ENCODE data around the gene SIRT5.

Gene SIRT5

DNA sequence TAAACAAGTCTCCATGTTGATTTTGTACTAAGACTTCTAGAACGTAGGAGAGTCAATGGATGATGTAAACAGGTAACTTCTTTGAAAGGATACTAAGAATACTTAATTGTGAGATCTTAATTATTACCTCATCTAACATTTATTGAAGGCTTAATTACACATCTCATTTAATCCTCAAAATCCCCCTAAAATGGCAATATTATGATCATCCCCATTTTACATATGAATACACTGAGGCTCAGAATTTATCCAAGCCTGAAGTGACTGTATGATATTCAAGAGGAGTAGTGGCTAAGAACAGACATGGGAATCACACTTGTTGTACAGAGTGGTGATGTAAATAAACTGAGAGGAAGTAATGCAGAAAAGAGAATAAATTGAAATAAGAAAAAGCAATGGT, 63.6 kb downstream of the SIRT5 start:
- no peak for DNase-seq

DNA sequence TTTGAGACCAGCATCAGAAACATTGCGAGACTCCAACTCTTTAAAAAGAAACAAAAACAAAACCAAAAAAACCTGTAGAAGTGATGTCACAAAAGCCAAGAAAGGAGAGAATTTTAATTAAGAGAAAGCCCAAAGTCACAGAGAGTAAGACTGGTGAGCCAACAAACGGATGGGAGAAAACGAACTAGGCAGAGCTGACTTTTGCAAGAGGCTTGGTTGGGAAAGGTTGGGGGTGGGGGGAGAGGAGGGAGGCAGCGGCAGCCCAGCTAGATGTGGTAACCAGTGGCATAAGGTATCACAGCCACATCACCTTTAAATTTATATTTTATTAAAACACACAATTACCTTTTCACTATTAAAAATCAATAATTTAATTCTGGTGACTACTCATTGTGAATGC, 64.2 kb downstream of the SIRT5 start:
- DNase-seq: no peak

DNA sequence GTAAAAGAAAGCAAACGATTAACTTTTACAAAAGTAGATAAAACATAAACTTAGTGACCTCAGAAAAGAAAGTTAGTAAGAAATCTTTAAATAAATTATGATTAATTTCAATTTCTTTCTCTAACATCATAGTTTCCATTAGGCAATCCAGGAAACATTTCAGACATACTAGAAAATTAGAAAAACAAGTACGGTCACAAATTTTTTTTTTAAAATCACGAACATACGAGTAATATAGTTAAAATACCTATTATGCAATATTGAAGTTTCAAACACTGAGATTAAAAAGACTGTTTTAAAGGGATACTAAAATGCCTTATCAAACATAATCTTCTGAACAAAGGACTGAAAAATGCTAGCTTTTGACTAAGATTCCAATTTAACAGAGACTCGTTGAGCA, 66.9 kb downstream of the SIRT5 start:
- DNase-seq: no peak

DNA sequence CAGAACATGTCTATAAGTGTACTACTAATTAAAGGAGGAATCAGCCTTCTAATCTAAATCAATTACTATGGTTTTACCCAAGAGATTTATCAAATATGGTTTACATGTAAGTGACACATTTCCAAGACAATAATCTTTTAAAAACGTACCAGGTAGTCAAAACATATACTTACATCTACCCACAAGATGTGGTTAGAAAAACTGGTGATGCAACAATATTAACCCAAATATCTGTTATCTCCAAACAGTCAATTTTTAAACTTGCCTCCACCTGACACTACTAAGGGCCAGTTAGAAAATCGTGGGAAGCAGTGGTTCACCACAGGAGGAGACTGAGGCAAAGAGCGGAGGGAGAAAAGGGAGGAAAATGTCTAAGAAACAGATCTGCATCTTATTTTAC, 68.7 kb downstream of the SIRT5 start:
- DNase-seq: no peak

DNA sequence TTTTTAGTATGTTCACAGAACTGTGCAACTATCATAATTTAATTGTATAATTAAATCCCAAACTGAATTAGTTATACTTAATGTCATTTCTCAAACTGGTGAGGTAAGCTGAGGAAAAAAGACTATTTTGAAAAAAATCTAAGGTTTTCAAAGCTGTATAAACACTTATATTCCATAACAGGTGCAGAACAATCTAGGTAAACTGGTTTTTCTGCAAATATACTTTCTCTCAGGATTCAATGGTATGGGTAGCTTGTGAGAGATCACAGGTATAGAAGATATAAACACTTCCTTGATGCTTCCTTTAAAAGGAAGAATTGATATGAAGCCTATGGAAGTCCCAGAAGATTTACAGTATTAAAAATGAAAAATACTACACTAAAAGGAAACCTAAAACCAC, 74.4 kb downstream of the SIRT5 start:
- no peak for DNase-seq

DNA sequence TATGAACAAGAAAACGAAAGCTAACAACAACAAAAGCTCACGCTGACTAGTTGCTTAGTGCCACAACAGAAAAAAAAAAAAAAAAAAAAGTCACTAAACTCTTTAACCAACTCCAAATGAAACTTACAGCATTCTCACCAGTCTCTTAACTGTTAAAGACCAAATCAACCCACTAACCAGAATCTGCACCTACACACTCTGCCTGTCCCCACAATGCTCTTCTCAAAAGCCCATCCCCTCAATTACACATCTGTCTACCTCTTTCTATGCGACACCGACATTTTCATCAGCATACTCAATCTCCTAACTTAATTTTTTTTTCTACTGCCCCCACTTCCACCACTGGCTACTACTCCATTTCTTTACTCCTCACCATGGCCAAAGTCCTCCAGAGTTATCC, 75.0 kb downstream of the SIRT5 start:
- DNase-seq: no peak

DNA sequence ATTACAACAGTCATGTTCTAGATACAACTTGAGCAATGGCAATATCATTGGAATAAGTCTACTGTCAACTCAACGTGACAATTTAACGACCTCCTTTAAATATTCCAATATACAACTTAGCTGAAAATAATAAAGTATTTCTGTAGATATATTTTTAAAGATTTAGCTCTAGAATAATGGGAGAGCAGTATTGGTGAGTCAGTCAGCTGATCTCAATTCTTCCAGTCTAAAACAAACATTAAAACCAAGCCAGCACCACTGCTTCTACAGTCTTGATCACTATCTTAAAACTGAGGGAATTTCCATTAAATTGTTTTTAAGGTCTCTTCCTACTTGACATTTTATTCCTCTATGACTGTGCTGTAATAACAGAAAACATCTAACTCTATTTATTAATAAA, 78.9 kb downstream of the SIRT5 start:
- no peak for DNase-seq

DNA sequence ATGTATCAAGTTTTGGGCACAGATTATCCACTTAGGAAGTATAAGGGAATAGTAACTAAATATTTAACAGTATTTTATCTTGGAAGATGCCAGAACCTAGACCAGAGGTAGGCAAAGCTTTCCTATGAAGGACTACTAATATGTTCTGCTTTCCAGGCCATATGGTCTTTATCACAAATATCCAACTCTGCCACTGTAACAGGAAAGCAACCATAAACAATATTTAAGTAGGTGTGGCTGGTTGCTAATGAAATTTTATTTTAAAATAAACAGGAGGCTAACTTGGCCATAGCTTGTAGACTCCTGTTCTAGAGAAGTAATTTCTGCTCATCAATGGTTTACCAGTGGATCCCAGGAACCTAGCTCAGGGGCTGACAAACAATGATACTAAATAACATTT, 80.1 kb downstream of the SIRT5 start:
- DNase-seq: no peak

DNA sequence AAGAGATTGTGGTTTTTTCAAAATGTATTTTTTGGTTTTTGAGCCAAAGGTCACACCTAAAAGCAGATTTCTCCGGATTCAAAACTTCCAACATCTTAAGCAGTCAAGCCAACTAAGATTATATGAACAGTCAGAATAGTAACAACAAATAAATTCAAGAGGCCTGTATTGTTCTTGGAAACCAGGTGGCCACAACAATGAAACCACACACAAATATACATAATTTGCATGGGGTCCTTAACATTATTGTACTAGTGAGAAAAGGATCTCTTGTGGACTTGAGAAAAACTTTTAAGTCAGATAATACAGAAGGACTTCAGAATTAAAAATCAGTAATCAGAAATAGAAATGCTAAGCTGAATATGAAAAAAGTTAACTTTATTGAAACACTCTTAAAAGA, 81.3 kb downstream of the SIRT5 start:
- no peak for DNase-seq

DNA sequence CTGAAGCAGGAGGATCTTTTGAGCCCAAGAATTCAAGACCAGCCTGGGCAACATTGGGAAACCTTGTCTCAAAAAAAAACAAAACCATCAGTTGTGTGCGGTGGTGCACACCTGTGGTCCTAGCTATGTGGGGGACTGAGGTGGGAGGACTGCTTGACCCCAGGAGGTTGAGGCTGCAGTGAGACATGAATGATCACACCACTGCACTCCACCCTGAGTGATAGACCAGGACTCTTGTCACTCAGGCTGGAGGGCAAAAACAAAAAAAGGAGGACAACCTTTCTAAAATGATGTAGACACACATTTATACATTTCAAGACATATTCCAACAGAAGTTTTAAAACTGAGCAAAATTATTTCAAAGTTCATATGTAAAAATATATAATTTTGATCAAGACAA, 85.9 kb downstream of the SIRT5 start:
- DNase-seq: no peak

DNA sequence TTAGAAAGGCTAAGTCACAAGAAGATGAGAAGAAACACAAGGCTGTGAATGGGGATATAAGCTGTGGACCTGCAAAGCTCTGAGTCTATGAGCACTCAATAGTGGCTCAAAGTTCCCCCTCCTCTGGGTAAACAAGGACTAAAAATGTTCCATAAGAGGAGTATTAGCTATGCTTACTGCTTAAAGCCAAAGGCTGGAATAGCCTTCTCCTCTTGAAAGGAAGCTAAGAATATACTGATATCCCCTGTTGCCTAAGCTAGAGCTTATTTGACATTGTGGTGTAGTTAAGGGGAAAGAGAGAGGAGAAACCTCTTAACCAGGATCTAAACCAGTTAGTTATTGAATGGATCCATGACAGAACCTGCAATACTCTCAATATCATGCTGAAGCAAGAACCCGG, 86.5 kb downstream of the SIRT5 start:
- no peak for DNase-seq

DNA sequence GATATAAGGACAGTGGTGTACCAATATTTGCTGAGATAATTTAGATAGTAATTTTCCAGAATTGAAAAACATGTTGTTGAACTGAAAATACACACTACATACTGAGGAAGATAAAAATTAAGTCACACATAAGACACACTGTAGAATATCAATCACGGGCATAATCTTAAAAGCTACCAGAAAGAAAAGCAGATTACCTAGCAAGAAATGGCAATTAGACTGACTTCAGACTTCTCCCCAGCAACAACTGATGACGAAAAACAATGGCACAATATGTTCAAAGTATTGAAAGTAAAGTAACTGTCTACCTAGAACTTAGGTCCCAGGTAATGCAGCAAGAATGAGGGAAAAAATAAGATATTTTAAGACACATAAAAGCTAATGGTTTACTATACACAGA, 87.2 kb downstream of the SIRT5 start:
- no peak for DNase-seq

DNA sequence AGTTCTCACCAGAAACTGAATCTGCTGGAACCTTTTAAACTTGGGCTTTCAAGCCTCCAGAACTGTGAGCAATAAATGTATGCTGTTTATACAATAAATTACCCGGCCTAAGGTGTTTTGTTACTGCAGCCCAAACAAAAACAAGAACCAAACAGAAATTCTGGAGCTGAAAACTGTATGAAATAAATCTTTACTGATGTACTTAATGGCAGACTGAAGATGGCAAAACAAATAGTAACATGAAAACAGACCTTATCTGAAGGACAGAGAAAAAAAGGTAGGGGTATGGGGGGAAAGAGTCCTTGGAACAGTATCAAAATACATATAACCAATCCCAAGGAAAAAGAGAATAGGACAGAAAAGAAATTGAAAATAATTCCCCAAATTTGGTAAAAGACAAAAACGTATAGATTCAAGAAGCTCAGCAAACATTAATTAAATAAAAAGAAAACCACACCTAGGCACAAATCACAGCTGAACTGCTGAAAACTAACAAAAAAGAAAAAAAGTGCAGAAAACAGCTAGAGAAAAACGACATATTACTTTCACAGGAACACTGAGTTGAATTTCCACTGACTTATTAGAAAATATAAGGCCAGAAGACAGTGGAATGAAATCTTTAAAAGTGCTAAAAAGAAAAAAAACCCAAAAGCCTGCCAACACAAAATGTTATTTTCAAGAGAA, 88.4 kb downstream of the SIRT5 start:
- no peak for DNase-seq

DNA sequence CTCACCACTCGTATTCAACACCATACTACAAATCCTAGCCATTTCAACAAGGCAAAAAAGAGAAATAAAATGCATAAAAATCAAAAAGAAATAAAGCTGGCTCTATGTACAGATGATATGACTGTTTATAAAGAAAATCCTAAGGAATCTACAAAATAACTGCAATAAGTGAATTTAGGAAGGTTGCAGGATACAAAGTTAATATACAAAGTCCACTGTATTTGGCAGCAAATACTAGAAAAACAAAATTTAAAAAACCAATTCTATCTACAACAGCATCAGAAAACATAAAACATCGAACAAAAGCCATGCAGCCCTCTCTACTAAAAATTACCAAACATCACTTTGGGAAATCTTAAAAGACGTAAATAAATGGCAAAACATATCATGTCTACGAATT, 89.6 kb downstream of the SIRT5 start:
- no peak for DNase-seq
